D341Med (cell line): ENCODE data around the gene CFAP20DC.

ENCODE experiments used
- DNase-seq: peaks from one replicate; pipeline ENCODE4 v3.0.0; 2012; ENCODE audit warnings: low spot score

Gene CFAP20DC

GRCh38 chr3:58693940-58694850, 355.6 kb downstream of the CFAP20DC start:
- no peak for DNase-seq

GRCh38 chr3:58692484-58692883, 357.3 kb downstream of the CFAP20DC start:
- DNase-seq: no peak
